RKO (cell line): ENCODE measurements around the gene SLC38A7.

Experiments
- DNase-seq: peaks from one replicate; pipeline ENCODE4 v3.0.0-alpha.2; 2016; ENCODE audit warnings: low spot score

The SLC38A7 gene

DNA sequence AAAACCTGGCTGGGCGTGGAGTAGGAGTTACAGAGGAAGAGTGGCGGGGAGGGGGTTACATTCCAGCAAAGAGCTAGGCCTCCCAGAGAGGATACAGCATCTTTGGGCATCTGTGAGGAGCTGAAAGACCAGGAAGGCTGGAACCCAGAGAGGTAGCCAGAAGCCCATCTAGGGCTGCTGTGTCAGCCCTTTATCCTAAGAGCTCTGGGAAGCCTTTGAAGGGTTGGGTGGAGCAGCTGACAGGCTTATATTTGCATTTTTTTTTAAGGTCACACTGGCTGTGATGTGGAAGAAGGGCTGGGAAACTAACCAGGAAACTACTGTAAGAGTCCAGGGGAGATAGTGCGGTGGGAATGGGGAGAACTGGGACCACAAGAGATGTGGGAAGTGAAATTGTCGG lies 48.1 kb downstream of the SLC38A7 start:
- no peak for DNase-seq

DNA sequence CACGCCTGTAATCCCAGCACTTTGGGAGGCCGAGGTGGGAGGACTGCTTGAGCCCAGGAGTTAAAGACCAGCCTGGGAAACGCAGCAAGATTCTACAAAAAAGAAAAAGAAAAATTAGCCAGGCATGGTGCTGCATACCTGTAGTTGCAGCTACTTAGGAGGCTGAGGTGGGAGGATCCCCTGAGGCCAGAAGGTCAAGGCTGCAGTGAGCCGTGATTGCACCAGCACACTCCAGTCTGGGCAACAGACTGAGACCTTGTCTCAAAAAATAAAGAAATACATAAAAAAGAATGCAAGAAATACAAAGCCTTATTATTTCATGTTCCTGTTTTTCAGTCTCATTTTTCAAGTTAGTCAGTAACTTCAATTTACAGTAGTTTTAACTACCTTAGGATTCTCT lies 49.1 kb downstream of the SLC38A7 start:
- no peak for DNase-seq

DNA sequence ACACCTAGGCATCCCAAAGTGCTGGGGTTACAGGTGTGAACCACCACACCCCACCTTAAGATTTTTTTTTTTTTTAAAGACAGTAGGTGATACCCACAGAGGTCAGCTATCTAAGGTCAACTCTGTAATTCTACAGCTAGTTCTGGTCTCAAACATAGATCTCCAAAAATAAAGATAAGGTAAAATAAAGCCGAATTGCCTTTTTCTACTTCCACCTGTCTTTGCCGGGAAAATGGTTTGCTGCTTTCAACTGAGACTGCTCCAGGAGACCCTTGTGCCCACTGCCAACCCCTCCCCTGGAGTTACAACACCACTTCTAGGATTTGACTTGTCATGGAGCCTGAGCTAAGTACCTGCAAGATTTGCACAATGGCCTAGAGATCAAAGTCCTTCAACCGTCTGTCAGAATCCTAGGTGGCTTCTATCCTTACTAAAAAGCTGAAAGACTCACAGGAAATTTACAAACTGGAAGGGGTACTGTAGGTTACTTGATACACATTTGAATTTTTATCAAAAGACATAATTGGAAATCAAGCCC lies 50.2 kb downstream of the SLC38A7 start:
- no peak for DNase-seq

DNA sequence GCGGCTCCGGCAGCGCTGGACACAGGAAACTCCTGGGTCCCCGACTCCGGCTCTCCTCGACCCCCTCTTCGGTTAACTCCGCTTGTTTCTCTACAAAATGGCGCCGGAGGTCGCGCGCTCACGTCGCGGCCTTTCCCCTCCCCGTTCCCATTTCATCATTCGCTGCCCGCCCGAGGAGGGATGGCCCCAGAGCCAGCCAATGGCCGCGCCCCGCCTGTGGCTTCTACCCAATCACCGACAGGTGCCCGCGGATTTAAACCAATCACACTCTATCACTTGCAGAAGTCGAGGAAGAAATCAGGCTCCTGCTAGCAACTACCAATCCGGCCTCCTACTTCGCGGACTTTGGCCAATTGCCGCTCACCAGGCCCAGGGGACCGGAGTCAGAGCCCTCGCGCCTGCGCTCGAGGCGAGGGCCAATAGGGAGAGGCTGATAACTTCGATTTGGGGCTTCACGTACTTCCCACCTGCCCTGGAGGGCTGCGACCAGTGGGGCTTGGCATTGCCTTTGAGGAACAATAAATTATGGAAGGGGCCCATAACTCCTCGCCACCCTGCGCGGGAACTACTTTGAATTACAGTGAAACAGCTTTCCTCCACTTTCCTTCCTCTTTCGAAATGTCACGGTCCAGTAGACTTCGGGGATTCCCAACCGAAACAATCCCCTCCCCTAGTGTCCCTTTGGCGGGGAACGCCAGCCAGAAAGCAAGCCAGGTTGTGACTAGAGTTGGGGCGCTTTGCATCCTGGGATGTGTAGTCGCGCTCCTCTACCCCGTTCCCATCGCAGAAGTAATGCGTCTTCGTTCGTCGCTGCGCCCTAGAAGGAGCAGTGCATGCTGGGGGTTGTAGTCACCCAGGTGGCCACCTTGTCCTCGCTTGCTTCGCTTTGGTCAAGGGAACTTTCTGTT lies 54.6 kb downstream of the SLC38A7 start, which contains the start of gene CNOT1:
Gene CNOT1, minus strand, starts transcription at position 94 of the 908 bp plus-strand sequence. CDS start 30,489 bp downstream, outside the sequence.
- DNase-seq: peak; percentile 100

DNA sequence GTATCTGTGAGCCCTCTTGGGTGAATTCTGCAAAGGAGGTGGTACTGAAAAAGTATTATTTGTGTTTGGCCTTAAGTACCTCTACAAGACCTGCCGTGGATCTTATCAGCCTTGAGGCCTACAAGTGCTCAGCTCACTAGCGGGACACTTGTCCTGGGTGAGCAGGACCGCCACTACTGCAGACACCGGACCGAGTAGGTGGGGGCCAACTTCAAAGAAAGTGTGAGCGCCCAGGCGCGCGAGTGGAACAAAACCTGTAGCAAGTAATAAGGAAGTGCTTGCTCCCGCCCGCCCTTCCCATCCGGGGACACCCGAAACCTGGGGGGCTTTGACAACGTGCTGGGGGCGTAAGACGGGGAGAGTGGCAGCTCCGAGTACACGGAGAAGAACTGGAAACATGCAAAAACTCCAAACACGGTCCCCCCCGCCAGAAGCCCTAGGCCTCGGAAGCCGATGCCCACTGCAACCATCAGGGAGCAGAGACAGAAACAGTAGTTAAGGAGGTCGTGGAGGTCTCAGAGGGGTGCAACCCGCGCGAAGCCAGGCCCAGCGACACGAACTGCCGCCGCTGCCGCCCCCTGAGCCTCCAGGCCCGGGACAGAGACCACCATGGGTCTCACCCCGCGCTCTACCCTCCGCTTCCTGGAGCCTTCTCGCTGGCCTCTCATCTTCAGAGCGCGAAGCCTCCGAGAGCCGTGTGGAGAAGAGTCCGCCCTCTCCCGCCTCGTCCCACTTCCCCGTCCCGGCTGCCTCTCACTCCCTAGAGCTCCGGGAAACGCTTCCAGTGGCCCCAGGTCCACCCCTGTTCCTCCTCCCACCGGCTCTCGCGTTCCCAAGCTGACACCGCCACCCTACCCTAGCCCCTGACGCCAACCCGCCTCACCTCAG lies 55.5 kb downstream of the SLC38A7 start:
- peak; percentile 64 for DNase-seq

DNA sequence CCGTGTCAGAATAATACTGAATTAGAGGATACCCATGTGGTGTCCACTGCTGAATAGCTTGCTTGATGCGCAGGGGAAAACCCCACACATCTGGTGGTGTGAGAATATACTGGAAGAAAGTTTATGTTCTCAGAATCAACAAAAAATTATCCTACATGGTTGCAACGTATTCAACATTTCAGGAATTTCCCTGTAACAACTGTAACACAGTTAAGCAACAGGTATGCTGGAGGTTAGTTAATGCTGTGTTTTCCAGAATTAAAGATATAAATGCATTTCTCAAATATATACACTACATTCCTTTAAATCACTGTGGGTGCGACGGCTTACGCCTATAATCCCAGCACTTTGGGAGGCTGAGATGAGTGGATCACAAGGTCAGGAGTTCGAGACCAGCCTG lies 60.4 kb downstream of the SLC38A7 start:
- DNase-seq: no peak

DNA sequence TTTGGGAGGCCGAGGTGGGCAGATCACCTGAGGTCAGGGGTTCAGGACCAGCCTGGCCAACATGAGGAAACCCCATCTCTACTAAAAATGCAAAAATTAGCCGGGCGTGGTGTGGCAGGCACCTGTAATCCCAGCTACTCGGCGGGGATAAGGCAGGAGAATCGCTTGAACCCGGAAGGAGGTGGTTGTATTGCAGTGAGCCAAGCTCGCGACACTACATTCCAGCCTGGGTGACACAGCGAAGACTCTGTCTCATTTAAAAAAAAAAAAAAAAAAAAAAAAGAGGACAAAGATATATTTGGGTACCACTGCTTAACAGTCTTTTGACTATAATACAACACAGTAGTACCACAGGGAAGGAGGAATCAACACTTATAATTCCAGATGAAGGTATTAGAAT lies 64.2 kb downstream of the SLC38A7 start:
- DNase-seq: no peak

DNA sequence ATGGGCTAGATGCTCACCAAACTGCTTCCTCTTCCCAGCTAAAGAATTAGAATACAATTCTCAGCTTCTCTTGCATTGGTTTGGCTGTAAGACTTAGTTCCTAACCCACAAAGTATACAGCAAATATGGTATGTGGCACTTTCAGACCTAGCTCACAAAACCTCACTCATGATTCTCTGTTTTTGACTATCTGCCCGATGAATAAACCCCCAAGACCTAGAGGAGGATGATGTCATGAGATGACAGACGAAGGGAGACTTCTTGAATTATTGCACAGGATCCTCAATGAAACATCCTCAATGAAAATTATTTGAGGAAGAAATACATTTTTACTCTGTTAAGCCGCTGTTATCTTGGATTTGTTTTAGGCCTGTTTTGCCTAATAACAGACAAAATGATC lies 69.3 kb downstream of the SLC38A7 start:
- no peak for DNase-seq
